SIG-M5 (cell line): ENCODE data around the gene RERG.

Experiments used
- DNase-seq: peaks from one replicate; lab custom pipeline; 2025; lab: John Stamatoyannopoulos, UW

Gene RERG

GRCh38 chr12:15186597-15186996 is 34.6 kb downstream of the RERG start:
- DNase-seq, result no peak

- no peak for DNase-seq
These were observed 36.7 kb downstream of the RERG start for GRCh38 chr12:15184484-15184883.

DNA sequence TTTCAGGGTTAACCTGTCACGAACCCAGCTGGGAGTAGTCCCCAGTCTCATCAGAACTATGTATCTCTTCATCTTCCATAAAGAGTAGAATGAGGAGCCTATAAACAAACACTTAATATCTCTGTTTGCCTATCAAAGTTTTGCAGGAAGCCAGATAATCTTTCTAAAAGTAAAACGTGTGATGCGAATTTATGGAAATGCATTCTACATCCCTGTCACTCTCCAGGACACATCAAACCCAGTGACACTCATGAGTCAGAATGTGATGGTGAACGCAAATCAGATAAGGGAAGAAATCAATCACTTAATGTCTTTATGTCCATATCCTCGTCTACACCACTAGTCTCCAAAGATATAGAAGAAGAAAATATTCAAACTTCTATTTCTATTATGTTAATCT is 37.4 kb downstream of the RERG start:
- DNase-seq, result no peak

GRCh38 chr12:15181017-15181683 is 40.1 kb downstream of the RERG start:
- no peak for DNase-seq

GRCh38 chr12:15180325-15180724 is 40.9 kb downstream of the RERG start:
- DNase-seq, result no peak

- no peak for DNase-seq
These were observed 41.5 kb downstream of the RERG start for GRCh38 chr12:15179672-15180071.

- DNase-seq, result no peak
These were observed 48.1 kb downstream of the RERG start for GRCh38 chr12:15173142-15173541.

DNA sequence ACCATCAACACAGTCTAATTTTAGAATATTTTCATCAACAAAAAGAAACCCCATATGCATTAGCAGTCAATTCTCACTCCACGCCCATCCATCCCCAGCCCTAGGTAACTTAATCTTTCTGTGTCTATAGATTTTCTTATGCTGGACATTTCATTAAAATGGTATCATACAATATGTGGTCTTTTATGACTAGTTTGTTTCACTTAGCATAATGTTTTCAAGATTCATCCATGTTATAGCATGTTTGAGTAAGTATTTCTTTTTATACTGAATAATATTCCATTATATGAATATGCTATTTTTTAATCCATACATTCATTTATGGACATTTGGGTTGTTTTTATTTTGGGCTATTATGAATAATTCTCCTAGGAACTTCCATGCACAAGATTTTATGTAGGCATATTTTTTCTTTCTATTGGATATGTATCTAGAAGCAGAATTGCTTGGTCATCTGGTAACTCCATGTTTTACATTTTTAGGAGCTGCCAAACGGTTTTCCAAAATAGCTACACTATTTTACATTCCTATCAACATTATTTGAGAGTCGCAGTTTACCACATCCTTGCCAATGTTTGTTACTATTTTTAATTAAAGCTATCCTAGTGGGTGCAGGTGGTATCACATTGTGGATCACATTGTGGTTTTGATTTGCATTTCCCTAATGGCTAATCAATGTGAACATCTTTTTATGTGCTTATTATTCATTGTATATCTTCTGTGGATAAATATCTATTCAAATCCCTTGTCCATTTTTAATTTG is 49.0 kb downstream of the RERG start:
- DNase-seq, result no peak

GRCh38 chr12:15171012-15171655 is 50.1 kb downstream of the RERG start:
- no peak for DNase-seq

GRCh38 chr12:15168026-15168678 is 53.1 kb downstream of the RERG start:
- DNase-seq, result no peak

DNA sequence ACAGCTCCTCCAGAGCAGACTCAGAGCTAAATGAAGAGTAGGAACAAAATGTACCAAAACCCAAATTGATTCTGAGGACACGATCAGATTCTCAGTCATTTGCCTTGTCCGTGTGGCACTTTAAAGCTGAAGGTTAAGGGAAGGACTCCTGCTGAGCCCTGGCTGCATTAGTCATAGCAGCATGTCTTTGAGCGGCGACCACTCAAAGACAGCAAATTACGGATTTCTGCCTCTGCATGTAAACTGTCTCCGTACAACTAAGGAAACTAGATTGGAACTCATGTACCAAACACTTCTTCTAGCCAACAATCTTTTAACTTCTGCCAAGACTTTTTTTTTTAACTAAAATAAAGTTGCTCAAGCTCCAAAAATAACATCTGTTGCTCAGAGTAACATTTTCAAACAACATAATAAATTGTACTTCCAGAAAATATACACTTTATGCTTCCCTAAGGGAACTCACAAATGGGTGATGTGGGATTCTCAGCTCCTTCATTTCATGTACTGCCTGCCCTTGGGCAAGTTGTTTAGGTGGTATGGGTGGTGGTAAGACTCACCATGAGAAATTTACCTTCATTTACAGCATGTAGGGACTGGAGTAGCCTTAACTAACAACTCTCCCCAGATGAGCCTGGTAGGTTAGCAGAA is 56.1 kb downstream of the RERG start:
- no peak for DNase-seq

- DNase-seq, result no peak
These were observed 57.9 kb downstream of the RERG start for GRCh38 chr12:15163030-15163976.

GRCh38 chr12:15158083-15158482 is 63.1 kb downstream of the RERG start:
- DNase-seq, result no peak

DNA sequence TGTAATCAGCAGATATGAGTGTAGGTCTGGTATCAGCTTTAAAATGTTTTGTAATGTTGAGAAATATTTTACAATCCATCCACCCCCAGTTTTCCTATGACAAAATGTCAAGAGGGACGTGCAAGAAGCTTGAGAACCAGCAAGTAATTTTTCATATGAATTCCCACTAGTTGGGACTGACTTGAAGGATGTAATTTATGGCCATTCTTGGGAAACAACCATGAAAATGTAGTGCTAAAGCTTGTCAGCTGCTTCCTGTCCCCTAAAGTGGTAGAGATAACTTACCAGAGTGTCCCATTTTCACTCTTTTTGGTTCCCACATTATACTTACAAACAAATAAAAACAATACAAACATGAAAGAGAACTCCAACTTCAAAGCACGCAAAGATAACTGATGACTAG is 63.9 kb downstream of the RERG start:
- no peak for DNase-seq

DNA sequence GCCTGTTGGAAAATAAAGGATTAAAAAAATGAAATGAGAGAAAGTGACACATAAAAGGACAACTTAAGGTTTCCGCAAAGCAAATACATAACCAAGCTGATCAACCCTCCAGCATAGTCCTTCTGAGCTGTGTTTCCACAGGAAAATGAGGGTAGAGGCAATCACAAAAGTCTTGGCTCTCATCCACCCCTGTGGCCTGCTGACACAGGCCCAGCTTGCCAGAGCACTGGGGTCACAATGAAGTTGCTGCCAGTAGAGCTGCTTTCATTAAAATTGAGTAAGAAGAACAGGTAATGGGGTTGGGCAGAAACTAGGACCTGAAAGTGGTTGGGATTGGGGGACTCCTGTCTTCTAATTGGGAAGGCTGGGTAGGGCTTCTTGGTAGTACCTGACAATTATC is 65.9 kb downstream of the RERG start:
- no peak for DNase-seq

DNA sequence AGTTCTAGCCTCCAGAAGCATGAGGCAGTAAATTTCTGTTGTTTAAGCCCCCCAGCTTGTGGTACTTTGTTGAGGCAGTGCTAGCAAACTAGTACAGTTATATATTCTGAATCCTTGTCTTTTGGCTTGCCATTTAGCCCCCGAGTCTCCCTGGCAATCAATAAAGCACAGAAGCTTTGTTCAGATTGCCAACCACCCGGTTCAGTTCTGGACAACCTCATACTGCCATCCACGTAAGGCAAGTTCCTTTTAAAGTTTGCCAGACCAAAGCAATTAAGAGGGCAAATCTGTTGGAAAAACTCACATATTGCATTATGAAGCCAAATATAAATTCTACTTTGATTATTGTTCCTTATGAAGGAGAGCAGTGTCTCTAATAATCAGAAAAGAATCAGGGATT is 67.1 kb downstream of the RERG start:
- DNase-seq, result no peak

DNA sequence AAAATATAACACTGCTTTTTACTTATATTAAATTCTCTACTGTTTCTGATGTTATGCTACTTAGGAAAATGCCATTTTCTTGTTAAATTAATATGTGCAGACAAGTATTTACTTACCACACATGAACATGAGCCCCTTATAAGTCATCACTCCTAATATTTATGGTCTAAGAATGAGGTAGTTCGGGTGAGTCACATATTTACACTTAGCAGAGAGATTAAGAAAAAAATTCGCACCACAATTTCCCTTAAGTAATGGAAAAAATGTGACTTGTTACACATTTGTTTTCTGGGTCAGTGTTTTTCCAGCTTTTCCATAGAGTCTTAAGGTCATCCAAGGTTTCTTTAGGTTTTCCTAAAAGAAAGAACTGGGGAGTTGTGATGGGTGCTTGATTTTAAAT is 68.3 kb downstream of the RERG start:
- DNase-seq, result no peak

- no peak for DNase-seq
These were observed 68.8 kb downstream of the RERG start for GRCh38 chr12:15152456-15152855.

DNA sequence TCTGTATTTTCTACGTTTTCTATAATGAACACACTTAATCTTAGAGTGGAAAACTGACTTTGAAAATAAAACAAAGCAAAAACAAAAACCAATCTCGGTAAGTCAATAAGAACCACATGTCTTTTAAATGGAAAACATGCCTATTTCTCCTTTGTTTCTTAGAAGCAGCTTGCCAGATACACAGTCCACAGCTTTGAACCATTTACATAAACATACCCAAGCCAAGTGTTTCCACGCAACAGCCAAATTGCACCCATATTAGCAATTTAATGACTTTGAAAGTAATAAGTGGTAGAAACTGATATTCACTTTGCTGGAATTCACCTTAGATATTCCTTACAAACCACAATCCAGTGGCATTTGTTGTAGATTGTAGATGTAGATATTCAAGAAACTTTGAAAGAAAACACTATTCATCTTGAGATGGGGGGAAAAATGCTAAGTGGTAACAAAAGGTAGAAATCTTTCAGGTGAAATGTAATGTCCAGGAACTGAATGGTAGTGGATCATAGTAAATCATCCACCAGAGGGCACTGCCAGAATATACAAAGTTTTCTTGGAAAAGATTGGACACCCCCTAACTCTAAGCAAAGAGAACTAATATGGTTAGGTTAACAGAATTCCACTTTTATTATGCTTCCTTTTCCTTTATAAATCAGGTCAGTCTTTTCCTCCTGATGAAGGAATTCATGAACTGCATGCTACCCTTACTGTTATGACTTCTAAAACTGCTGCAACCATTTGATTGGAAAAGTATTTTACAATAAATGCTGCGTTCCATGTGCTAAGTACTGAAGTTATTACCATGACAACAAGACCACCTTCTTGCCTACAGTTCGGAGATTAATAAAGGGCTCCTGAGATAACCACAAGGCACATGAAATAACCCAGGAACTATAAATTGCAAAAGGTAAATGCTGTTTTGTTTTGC is 69.8 kb downstream of the RERG start:
- no peak for DNase-seq

DNA sequence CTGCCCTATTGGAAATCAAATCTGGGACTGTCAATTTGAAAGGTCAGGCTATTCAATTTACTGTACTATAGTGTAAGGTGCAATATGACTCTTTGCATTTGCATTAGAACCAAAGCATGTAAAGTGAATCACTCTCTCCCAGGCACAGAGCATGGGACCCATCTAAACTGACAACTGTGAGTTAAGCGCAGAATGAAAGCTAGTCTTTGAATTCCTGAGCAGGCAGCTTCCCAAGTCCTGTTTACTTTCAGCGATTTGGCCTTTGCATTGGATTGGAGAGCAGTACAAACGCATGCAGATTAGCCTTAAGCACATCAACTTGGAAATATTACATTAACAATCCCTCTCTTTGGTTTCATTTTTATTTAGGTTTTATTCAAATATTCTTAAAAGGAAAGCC is 74.6 kb downstream of the RERG start:
- DNase-seq, result no peak
